HEK293 (cell line): Measurements from ENCODE around the gene SPTA1.
"Not testable (repeated sequence)": the region's sequence is repeated elsewhere in the genome, so short reads cannot be mapped to it uniquely, and the experiment has no call there.

Source experiments
- ATF2 ChIP-seq: fragments of 450-650 bp; formaldehyde crosslinking; IDR thresholded peaks from 2 replicates; pipeline ENCODE4 v1.5.1; 2016; ENCODE audit warnings: missing biosample characterization, missing genetic modification characterization, low read depth
- BCL11A ChIP-seq: fragments of 450-650 bp; formaldehyde crosslinking; IDR thresholded peaks from 2 replicates; pipeline ENCODE4 v1.5.1; 2016; ENCODE audit warnings: low read depth, missing biosample characterization, missing genetic modification characterization
- CTCF ChIP-seq: fragments of 450-650 bp; formaldehyde crosslinking; IDR thresholded peaks from 2 replicates; pipeline ENCODE4 v1.5.1; 2016; ENCODE audit warnings: missing biosample characterization, missing genetic modification characterization
- GLI4 ChIP-seq: fragments of 450-650 bp; formaldehyde crosslinking; IDR thresholded peaks from 2 replicates; pipeline ENCODE4 v1.5.1; 2016; ENCODE audit warnings: missing biosample characterization, missing genetic modification characterization
- KLF10 ChIP-seq: fragments of 450-650 bp; IDR thresholded peaks from 2 replicates; pipeline ENCODE4 v1.5.1; 2018; ENCODE audit warnings: missing biosample characterization, mild to moderate bottlenecking, missing genetic modification characterization
- PBX3 ChIP-seq: sonication (generic); formaldehyde crosslinking; IDR thresholded peaks from 2 replicates; pipeline ENCODE4 v1.8.1; 2022; ENCODE audit warnings: mild to moderate bottlenecking, moderate library complexity, missing genetic modification reagents
- ZBTB7A ChIP-seq: fragments of 450-650 bp; formaldehyde crosslinking; IDR thresholded peaks from 2 replicates; pipeline ENCODE4 v1.5.1; 2016; ENCODE audit warnings: low read depth, missing biosample characterization, missing genetic modification characterization
- ZNF10 ChIP-seq: fragments of 450-650 bp; formaldehyde crosslinking; IDR thresholded peaks from 2 replicates; pipeline ENCODE4 v1.5.1; 2017; ENCODE audit warnings: missing biosample characterization, missing genetic modification characterization
- ZNF324 ChIP-seq: fragments of 450-650 bp; formaldehyde crosslinking; IDR thresholded peaks from 2 replicates; pipeline ENCODE4 v1.5.1; 2016; ENCODE audit warnings: missing biosample characterization, missing genetic modification characterization
- ZNF426 ChIP-seq: fragments of 450-650 bp; formaldehyde crosslinking; IDR thresholded peaks from 2 replicates; pipeline ENCODE4 v1.5.1; 2017; ENCODE audit warnings: missing biosample characterization, missing genetic modification characterization, mild to moderate bottlenecking, inconsistent platforms, moderate library complexity
- ZNF514 ChIP-seq: fragments of 450-650 bp; formaldehyde crosslinking; IDR thresholded peaks from 2 replicates; pipeline ENCODE4 v1.5.1; 2016; ENCODE audit warnings: missing biosample characterization, missing genetic modification characterization
- ZNF580 ChIP-seq: fragments of 450-650 bp; formaldehyde crosslinking; IDR thresholded peaks from 2 replicates; pipeline ENCODE4 v1.5.1; 2016; ENCODE audit warnings: missing biosample characterization, missing genetic modification characterization
- ZNF621 ChIP-seq: fragments of 450-650 bp; formaldehyde crosslinking; IDR thresholded peaks from 2 replicates; pipeline ENCODE4 v1.5.1; 2017; ENCODE audit warnings: missing biosample characterization, missing genetic modification characterization
- ZXDB ChIP-seq: fragments of 450-650 bp; formaldehyde crosslinking; IDR thresholded peaks from 2 replicates; pipeline ENCODE4 v1.5.1; 2016; ENCODE audit warnings: missing biosample characterization, missing genetic modification characterization

GRCh38 chr1:158691149-158691548, 4.6 kb upstream of the SPTA1 start:
- TF ChIP-seq ZNF514 (tag by site-specific recombination); CTCF (tag by site-specific recombination); ZNF580 (tag by site-specific recombination); ZNF426 (tag by site-specific recombination); ZNF621 (tag by site-specific recombination); ATF2 (tag by site-specific recombination); PBX3 (CRISPR knock-in tag); BCL11A (tag by site-specific recombination); ZBTB7A (tag by site-specific recombination); KLF10; GLI4; ZNF10 (tag by site-specific recombination); ZNF324 (tag by site-specific recombination); ZXDB (tag by site-specific recombination): not testable (repeated sequence)
